ENCODE results near the gene WDFY1.

GRCh38 chr2:223841436-223842190 is 103.5 kb downstream of the WDFY1 start:
- TF ChIP-seq CTCF (IDR thresholded peaks at IDR 0.05; ENCODE audit: extremely low read depth in 1 of 2, insufficient read depth in 1 of 2, low read depth in 1 of 2, low read length in 2 of 2) = no peak
- no peak for TF ChIP-seq EZH2 (IDR thresholded peaks at IDR 0.05; ENCODE audit: borderline replicate concordance, low read depth, low read length, severe bottlenecking)
- no peak for TF ChIP-seq POLR2A (IDR thresholded peaks at IDR 0.05; ENCODE audit: low read depth, low read length)
- TF ChIP-seq MAX (IDR thresholded peaks at IDR 0.05; ENCODE audit: insufficient read depth, insufficient read length) = no peak
- no peak for TF ChIP-seq JUN (IDR thresholded peaks at IDR 0.05; ENCODE audit: borderline replicate concordance, insufficient read depth, insufficient read length, low read depth)
- no peak for TF ChIP-seq MYC (IDR thresholded peaks at IDR 0.05; ENCODE audit: low read depth, low read length)
- no peak for TF ChIP-seq POLR2AphosphoS5 (IDR thresholded peaks at IDR 0.05; ENCODE audit: insufficient read depth, low read depth, low read length)
- TF ChIP-seq FOS (IDR thresholded peaks at IDR 0.05; ENCODE audit: borderline replicate concordance, insufficient read depth, low read length) = no peak

Measured in endothelial cell of umbilical vein (primary cell).